SH-SY5Y (cell line): ENCODE results near the gene OAT.

Experiments
- GATA2 ChIP-seq: IDR thresholded peaks from 2 replicates; pipeline ENCODE4 v1.6.1; 2011; ENCODE audit warnings: mild to moderate bottlenecking, low read depth, low read length
- GATA3 ChIP-seq: IDR thresholded peaks from 2 replicates; pipeline ENCODE4 v1.6.1; 2011; ENCODE audit warnings: low read depth, mild to moderate bottlenecking, low read length, moderate library complexity

GRCh38 chr10:124364674-124365073 is 54.0 kb downstream of the OAT start:
- TF ChIP-seq GATA2 = no peak
- TF ChIP-seq GATA3 = no peak
